GM12873 (cell line): Measurements from ENCODE around the gene JADE2.

Source experiments
- CTCF ChIP-seq: IDR thresholded peaks from 2 replicates; pipeline ENCODE4 v1.5.1; 2012; ENCODE audit warnings: low read depth, mild to moderate bottlenecking, moderate library complexity, low read length, control low read depth; ENCODE audit not compliant: insufficient read depth; ENCODE audit errors: missing control alignments

Gene JADE2

GRCh38 chr5:134578578-134579283 lies 53.3 kb downstream of the JADE2 start:
- no peak for TF ChIP-seq CTCF

GRCh38 chr5:134579284-134579771 lies 53.9 kb downstream of the JADE2 start:
- TF ChIP-seq CTCF: no peak

- no peak for TF ChIP-seq CTCF
Measured at GRCh38 chr5:134580001-134580460, 54.6 kb downstream of the JADE2 start.

GRCh38 chr5:134581241-134581981 lies 55.9 kb downstream of the JADE2 start:
- TF ChIP-seq CTCF: no peak

- no peak for TF ChIP-seq CTCF
Measured at GRCh38 chr5:134582281-134582680, 56.8 kb downstream of the JADE2 start.

- TF ChIP-seq CTCF: no peak
Measured at GRCh38 chr5:134582941-134583340, 57.5 kb downstream of the JADE2 start.

- no peak for TF ChIP-seq CTCF
Measured at GRCh38 chr5:134583766-134584165, 58.3 kb downstream of the JADE2 start.
